Activated CD4-positive, alpha-beta T cell treated with anti-CD3 and anti-CD28 coated beads for 4 hours (primary cell): Measurements from ENCODE around the gene TGM5.
"Not testable (repeated sequence)": the region's sequence is repeated elsewhere in the genome, so short reads cannot be mapped to it uniquely, and the experiment has no call there.

ENCODE experiments used
- DNase-seq, 2 donors: peaks; one replicate each; pipeline ENCODE4 v3.0.0-alpha.2; 2020

TGM5 gene

DNA sequence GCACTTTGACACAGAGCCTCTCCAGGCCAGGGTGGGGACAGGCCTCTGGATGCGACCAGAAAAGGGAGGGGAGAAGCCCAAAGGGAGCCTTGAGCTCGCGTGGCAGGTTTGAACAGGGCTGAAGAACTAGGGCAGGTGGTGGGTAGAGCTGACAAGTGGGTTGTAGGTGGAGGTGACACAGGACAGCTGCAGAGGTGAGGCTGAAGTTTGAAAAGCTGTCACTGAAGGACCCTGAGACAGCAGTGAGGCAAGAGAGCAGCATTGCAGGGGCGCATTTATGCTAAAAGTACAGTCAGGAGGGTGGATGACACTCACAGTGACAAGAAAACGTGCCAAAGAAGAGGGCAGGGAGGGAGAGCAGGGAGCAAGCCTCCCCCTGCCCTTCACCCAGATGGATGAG, 24.1 kb downstream of the TGM5 start:
- DNase-seq = no peak

DNA sequence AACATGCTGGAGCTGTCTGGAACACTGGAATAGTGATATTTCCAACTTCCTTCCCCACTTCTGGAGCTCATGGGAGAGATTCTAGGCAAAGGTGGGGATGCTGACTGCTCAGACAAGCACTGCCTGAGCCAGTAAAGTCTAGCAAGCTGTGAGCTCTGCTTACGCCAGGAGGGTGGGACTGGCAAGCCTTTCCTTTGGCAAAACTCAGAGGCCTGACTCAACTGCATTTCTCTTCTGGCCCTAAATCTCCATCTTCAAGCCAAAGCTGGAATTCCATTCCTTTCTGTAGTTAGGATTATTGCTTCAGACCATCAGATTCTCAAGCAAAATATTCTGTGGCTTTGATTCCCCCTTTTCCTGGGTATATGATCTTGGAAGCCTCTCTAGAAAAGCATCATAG, 25.6 kb downstream of the TGM5 start:
- DNase-seq = no peak

DNA sequence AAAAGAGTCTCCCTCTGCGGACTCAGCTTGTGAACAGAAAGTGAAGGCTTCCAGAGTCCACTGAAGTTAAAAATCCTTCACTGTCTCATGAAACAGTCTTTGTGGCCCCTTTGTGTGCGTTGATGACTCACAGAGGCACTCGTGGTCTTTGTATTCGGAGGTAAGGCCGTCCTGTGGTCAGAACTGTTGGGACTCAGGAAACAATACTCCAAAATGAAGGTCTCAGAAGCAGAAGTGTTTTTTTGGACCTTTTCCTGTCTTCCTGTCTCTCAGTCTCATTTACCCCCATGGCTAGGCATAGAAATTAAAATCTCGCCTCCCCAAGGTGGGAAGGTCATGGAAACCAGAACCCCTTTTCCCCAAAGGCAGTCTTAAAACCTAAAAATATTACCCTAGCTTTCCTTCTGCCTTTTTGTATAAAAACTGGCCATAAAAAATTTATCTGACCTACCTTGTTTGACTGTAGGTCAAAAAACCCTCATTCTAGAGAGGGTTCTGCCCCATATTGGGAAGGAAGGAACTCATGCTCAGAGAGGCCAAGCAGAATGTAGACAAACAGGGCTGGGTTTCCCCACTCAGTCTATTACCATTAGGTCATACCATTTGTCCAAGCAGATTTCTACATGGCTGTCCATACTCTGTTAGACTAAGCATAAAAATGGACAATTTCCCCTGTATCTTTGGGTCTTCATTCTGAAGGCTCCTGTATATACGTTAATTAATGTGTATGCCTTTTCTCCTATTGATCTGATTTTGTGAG, 26.8 kb downstream of the TGM5 start:
- no peak for DNase-seq

DNA sequence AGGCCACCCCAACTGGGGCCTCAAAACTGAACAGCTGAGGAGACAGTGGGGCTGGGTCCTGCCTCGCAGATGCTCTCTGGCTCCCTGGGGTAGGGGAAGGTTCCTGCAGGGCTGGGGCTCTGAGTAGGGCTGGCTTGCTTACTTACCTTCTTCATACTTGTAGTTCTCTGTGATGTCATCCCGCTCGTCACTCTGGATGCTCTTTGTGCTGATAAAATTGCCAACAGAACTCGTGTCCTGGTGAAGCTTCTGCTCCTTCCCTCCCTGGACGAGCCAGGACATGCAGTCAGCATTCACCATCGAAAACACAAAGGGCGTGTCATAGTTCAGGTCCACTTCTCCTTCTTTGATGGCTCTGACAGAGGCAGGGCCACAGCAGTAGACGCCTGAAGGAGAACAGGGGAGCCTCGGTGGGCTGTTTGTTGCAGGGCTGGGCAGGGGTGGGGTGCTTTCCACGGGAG, 28.0 kb downstream of the TGM5 start:
- DNase-seq = no peak

DNA sequence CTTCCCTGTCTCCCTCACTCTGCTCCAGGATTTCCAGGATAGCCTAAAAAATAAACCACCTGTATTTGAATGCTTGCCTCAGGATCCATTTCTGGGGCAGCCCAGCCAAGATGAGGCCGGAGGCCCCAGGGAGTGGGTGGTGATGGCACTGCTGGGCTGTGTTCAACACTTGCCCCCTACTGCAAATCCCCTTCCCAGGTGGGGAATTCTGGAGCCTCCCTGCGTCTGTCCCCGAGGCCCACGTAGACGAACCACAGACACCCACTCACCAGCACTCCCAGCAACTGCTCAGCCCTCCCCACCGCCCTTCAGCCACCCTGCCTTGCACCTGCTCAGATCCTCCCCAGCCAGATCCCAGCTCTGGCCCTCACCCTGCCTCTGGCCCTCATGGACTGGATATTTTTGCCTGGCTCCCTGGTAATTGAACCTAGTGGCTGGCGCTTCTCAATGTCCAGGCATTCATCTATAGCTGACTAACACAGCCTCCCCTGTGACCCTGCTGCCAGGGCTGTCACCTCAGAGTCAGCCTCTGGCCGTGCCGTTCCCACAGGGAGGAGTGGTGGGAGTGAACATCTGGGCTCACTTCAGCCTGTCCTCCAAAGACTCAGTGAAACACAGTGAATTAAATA, 28.8 kb downstream of the TGM5 start:
- no peak for DNase-seq

DNA sequence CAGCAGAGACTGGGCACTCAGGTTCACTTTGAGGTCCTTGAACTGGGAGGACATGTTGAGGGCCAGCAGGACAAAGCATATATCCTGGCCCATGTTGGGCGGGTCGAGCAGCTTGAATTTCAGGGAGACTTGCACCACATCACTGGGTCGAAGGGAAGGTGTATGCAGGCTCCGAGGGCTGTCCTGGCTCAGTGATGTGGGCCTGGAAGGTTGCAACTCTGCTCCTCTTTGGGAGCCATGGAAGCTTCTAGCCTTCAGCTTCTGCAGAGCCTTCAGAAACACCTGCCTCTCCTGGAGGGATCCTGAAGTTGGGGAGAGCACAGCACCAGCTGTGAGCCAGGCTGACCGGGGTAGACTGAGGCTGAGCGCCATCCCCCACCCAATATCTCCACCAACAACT, 31.2 kb downstream of the TGM5 start:
- no peak for DNase-seq

DNA sequence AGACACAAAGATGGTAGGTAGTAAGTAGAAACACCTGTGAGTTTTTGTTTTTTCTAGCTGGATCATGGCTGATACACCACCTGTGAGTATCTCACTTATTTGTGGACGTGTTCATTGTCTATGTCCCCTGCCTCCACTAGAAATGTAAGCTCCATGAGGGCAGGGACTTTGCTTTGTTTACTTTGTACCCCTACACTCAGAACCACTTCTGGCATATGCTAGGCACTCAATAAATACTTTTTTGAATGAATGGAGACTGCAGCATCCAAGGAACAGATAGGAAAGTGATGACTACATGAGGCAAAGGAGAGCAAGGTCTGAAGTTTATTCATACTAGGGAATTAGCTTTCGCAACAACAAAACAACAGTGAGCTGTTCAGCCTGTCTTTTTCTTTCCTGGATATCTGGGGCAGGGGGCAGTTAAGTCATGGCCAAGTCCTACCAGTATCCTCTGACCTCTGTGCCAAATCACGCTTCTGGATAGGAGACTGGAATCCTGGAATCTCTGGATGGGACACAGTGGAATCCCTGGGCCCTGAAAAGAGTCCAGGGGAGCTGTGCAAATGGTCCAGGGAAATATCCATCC, 34.3 kb downstream of the TGM5 start:
- DNase-seq = no peak

DNA sequence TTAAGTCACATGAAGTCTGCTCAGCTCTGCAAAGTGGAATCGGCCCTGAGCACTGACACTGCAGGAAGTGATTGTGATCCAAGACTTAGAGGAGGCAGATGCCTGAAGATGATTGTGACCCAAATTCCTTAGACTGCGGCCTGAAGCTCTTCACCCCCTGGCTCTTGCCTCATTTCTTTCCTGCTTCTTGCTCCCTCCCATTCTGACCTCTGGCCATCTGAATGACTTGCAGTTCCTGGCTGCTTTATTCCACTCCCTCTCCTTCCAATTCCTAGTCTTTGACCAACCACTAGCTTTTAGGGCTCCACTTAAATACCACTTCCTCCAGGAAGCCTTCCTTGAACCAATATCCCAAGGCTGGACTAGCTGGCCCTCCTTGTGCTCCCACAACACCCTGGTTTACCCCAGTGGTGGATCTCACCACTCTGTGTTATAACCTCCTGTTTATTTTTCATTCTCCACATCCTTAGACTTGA, 36.0 kb downstream of the TGM5 start:
- no peak for DNase-seq

DNA sequence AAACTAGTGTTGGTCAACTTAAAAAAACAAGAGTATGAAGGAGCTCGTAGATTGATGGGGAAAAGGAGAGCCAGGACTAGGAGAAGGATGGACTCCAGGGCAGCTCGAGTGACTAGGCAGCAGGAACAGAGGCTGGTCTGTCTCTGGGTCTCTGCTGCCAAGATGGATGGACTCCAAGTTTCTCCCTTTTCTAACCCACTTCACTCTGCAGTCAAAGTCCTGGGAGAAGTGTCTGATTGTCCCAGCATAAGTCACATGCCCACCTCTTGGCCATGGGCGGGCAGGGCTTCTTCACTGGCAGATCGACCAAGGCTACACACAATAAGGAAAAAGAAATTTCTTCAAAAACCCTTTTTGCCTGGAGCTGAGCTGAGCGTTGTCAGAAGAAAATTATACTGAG, 36.8 kb downstream of the TGM5 start:
- DNase-seq = no peak

DNA sequence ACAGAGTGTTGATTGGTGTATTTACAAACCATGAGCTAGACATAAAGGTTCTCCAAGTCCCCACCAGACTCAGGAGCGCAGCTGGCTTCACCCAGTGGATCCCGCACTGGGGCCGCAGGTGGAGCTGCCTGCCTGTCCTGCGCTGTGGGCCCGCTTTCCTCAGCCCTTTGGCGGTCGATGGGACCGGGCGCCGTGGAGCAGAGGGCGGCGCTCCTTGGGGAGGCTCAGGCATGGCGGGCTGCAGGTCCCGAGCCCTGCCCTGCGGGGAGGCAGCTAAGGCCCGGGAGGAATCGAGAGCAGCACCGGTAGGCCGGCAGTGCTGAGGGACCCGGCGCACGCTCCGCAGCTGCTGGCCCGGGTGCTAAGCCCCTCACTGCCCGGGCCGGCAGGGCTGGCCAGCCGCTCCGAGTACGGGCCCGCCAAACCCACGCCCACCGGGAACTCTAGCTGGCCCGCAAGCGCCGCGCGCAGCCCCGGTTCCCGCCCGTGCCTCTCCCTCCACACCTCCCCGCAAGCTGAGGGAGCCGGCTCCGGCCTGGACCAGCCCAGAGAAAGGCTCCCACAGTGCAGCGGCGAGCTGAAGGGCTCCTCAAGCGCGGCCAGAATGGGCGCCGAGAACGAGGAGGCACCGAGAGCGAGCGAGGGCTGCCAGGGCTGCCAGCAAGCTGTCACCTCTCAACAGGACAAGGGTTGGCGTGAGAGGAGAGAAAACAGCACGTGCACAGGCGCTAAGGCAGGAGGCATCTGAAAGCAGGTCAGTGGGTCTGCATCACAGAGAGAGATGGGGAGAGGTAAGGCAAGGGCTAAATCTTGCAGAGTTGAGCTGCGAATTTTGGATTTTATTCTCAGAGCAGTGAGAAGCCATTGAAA, 40.1 kb downstream of the TGM5 start:
- DNase-seq = no peak

DNA sequence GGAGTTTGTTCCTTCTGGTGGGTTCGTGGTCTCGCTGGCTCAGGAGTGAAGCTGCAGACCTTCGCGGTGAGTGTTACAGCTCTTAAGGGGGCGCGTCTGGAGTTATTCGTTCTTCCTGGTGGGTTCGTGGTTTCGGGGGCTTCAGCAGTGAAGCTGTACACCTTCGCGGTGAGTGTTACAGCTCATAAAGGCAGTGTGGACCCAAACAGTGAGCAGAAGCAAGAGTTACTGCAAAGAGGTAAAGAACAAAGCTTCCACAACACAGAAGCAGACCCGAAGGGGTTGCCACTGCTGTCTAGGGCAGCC, 40.8 kb downstream of the TGM5 start:
- not testable (repeated sequence) for DNase-seq

DNA sequence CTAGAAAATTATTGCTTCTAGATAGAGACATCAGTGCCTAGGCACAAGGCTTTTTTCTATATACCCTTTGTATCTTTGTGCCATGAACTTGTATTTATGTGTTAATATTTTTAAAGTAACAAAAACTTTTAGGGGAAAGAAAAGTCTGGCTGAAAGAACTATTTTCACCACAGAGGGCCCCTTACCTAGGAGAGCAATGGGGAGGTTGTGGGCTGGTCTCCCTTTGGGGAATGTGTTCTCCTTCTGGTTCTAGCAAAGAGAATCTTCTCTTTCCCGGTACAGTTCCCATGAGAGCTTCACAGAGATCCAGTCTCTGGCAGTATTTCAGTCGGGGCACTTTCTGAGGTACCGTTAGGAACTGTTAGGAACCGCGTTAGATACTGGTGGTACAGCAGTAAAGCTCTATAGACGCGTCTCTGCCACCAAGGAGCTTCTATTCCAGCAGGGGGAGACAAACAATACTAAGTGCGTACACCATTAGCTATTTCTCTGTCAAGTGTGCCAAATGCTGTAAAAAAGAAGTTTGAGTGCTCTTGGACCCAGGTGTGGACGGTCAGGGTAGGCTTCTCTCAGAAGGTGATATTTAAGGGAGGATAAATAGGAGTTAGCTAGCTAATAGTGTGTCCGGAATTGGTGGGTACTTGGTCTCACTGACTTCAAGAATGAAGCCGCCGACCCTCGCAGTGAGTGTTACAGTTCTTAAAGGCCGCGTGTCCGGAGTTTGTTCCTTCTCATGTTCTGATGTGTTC, 41.4 kb downstream of the TGM5 start:
- peak; percentile 18 to 31 for DNase-seq

DNA sequence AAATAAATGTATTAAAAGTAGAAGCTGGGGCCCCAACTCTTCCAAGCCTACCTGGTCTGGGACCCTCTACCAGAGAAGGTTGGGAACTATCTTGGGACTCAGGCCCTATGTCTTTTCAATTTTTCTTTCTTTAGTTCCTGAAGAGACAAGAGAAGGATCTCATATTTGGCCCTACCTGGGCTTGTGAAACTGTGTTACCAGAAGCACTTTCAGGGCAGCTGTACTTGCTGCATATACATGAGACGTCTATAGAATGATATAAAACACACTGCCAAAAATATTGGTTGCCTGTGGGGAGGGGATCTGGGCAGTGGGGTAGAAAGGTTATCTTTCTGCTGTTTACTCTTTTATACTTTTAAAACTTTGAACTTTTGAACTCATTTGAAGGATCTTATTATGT, 45.3 kb downstream of the TGM5 start:
- DNase-seq = no peak

DNA sequence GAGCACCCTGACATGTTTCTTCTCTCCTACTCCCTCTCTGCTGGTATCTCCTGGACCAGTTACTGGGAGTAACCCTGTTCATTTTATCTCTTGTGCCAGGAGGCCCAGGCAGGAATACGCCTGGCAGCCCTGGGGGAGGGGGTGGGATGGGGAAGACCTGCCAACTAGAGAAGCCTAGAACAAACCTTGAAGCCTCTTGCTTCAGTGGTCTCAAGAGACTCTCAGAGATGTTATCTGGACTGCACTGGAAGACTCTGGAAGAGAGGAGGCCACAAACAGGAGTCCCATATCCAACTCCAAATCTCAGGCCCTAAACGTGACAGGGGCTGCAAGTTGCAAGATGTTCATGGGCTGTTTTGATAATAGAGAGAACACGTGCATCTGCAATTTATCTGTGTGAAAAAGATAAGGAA, 45.7 kb downstream of the TGM5 start, which contains the start of gene EPB42:
TSS of gene EPB42 (minus strand) at position 28 of the 413 bp plus-strand sequence. CDS start 193 bp downstream, outside the sequence.
- no peak for DNase-seq

DNA sequence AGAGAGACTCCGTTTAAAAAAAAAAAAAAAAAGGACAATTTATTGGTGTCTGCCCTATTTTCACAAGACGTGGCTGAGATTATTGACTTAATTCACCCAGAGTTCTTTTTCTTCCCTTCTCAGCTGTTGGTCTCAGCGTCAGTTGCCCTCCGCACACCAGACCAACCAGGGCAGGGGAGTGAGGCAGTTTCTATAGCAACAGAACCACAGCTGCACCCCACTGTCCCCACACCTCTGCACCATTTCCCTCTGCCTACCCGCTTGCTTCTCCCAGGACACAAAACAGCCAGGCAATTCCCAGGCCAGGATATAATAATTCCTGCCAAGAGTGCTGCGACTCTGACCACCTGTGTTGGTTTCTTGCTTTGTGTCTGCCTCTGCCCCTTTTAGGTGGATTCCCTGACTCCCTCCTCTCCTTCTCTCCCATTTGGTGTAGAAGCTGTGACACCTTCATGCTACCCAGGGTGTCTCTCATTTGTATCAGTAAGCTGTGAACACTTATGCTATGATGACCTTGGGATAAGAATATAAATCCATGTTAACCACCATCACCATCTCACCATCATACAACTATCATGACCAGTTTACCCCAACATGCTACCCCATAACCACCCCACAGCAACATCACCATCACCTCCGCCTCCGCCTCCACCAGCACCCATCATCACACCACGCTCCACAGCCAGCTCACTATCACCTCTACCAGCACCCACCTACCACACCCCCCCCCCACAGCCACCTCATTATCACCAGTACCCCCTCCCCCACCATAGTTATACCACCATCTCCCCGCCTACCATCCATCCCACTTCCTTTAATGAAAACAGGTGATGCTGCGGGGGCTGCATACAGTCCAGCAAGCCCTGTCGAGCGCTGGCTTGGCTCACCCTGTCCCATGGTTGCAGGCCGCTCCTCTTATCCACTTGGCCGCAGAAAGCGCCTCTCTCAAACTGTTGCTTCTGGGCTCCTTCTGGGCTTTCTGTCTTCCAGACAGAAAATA, 46.5 kb downstream of the TGM5 start:
- DNase-seq = no peak

DNA sequence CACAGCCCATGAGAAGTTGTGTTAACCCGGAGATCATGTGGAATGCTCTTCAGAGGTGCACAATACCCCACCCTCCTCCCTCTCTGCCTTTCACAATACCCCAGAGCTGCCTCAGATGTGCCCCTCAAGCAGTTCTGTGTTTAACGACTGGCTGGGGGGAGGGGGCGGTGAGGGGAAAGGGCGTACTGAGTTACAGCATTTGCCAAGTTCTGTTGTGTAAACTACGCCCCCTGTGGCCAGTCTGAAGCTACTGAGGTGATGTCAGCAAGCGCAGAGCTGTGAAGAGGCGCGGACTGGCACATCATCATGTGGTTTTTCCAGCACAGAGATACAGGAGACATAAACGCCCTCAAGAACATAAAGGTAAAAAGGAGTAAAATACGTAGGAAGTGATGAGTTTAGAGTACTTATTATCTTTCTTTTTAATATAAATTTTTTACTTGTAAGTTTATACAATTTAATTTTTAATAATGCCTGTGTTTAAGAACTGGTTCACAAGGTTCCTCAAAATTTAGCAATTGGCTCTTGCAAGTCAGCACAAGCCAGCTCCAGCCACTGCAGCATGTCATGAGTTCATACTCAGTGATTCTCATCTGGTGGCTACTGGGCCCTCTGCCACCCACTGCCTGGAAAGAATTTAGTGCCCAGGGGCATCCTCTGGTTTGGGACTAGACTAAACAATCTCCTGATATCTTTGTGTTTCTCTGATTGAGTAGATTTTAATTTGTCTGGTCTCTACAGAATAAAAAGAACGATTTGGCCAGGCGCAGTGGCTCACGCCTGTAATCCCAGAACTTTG, 47.6 kb downstream of the TGM5 start:
- no peak for DNase-seq

DNA sequence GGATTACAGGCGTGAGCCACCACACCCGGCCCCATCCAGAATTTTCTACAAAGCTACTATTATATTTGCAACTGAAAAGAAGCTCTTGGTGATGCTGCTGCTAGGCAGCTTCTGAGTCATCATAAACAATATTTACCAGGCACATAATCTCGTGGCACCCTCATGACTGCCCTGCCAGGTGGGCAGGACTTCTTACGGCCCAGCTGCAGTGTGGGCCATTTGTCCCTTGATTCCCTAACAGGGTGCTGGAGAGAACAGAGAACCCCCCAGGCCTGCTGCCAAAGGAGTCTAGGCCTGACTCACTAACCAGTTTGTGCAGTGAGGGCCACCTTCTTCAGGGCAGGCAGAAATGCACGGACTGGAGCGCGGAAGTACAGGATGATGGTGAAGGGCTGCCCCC, 50.8 kb downstream of the TGM5 start:
- no peak for DNase-seq

DNA sequence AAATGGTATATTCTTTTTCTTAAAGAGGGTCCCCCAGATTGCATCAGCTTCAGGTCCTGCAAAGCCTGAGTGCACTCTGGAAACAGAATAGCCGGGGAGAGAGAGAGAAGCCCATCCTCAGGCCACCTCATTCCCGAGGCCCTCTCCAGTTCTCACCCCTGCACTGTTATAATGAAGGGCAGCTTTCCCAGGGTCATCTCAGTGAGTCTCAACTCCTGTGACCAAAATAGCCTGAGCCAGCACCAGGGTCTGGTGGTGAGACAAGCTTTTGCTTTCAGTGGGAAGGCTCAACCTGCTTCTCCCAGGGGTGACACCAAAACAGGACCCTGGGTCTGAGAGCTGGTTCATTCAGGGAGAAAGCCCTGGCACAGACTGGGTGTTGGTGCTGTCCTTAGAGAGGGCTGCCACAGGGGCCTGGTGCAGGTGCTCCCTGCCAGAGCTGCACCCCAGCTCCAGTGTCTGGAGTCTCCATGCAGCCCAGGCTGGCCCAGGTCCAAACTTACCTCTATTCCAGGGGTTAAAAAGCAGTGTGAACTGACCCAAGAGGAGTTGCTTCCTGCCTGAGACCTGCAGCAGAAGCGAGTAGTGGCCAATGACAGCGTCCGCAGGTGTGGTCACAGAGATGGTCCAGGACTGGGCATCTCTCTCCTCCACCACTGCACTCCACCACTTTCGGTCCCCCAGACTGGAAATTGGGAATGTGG, 52.0 kb downstream of the TGM5 start:
- DNase-seq = no peak

DNA sequence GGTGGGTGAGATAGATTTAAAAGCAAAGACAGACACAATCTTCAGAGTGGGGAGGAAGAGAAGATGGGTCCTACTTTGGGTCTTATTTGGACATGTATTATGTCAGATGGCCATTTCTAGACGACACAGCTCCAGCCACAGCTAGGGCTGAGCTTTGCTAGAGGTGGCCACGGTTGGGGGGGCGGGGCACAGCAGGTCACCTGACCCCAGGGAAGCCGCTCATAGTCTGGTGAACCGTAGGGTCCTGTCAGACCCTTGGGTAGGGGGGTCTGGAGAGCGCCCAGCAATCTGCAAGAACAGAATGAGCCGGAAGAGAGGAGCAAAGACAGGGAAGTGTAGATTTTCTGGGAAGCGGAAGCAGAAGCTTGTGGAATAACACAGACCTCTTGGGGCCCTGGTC, 52.6 kb downstream of the TGM5 start:
- no peak for DNase-seq

DNA sequence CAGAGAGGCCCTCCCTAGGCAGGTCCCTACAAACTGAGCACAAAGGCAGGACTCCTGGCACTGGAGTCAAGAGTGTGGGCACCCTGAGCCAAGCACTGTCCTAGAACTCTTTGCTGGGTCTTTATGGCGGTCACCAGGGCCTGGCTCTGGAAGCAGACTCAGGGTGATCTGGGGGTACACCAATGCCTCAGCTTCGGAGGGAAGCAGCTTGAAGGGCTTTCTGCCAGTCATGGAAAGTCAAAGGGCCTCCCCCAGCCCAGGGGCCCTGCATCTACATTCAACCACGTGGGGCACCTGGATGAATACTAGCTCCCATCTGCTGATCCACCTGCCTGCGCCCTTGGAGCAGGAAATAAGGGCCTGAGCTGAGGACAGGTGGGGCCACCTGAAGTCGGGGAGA, 53.3 kb downstream of the TGM5 start:
- DNase-seq = no peak
